GM18499 (cell line): ENCODE measurements around the gene PDPK1.
"Not testable (repeated sequence)": the region's sequence is repeated elsewhere in the genome, so short reads cannot be mapped to it uniquely, and the experiment has no call there.

Source experiments
- ATAC-seq: cut with Tn5 transposase; IDR thresholded peaks from one replicate; pipeline ENCODE4 v1.9.1; 2021; ENCODE audit warnings: moderate number of reproducible peaks; ENCODE audit not compliant: insufficient read depth, unreplicated experiment

Gene PDPK1

DNA sequence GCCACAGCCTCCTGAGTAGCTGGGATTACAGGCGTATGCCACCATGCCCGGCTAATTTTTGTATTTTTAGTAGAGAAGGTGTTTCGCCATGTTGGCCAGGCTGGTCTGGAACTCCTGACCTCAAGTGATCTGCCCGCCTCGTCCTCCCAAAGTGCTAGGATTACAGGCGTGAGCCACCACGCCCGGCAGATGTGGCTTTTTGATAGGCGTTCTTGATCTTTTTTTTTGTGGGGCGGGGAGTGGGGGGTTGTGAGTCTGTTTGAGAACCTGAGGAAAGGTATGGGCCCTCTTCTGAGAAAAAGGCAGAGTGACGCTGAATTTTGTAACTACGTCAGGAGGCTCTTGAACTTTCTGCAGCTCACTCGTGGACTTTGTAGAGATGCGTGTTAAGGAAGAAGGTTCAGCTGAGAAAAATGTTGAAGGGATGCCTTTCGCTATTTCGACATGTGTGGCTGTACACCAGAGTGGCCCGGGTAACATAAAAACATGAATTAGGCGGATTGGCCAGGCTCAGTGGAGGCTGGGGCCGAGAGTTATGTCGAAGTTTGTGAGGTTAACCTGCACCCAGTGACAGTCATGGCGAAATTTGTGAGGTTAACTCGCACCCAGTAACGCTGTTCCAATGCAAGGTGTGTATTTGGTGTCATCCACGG lies 1.5 kb downstream of the PDPK1 start:
- not testable (repeated sequence) for ATAC-seq

DNA sequence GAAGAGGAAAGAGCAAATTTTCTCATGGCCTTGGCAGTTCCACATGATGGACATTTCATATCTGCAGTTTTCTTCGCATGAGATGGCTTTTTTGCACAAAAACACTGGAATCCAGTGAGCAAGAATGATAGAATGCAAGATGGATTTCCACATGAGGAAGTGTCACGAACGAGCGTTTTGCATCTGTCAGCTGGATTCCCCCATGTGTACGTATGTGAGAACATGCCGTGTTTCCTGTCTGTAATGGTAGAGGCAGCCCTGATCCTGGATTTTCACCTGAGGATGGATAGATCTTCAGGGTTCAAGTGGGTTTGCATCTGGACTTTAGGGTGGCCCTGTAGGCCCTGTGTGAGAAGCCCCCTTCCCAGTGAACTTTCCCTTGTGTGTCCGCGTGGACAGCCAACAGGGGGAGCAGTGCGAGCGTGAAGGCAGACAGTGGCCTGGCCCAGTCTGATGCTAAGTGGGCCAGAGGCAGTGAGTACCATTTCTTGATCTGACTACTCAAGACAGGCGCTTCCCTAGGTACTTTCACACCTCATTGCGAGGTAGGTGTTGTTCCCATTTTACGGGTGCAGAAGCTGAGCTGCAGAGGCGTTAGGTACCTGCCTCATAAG lies 2.1 kb downstream of the PDPK1 start:
- not testable (repeated sequence) for ATAC-seq

DNA sequence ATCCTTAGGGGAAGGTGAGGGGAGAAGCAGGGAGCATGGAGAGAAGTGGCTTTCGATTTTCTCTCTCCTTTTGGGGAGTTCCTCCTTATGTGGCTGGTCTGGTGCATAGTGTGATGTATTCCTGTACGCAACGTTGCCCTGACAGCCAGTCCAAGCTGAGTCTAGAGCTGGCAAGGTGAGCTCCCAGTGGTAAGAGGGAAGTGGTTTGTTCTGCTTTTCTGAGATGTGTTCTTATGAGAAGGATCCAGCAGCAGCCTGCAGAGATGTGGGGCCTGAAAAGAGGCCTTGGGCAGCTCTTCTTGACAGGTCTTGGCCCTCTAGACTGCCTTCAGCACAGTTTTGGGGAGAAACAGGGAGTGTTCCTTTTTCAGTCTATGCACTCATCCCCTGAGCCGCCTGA lies 3.1 kb downstream of the PDPK1 start:
- not testable (repeated sequence) for ATAC-seq

DNA sequence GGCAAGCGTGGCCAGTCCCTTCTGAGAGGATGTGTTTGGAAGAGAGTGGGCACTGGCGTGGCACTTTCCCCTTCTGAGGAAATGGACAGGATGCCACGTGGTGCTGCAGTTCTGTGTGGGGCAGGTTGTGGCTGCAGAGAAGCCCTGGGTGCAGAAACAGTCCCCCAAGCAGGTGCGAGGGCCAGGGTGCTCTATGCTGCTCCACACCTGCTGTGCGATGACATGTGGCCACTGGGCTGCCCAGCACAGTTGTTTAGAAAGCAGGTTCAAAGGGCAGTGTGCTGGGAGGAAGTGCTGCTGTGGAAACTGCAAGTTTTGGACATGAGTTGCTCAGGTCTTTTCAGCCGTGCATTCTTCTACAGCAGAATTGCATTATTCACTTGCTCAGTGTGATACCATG lies 3.6 kb downstream of the PDPK1 start:
- ATAC-seq, result not testable (repeated sequence)

DNA sequence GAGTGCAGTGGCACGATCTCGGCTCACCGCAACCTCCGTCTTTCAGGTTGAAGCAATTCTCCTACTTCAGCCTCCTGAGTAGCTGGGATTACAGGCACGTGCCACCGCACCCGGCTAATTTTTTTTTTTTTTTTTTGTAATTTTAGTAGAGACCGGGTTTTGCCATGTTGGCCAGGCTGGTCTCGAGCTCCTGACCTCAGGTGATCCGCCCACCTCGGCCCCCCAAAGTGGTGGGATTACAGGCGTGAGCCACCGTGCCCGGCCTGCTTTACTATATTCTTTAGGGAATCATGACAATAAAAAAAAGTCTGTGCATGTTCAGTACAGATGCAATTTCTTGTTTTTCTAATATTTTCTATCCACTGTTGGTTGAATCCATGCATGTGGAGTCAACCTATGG lies 6.0 kb downstream of the PDPK1 start:
- ATAC-seq, result not testable (repeated sequence)

DNA sequence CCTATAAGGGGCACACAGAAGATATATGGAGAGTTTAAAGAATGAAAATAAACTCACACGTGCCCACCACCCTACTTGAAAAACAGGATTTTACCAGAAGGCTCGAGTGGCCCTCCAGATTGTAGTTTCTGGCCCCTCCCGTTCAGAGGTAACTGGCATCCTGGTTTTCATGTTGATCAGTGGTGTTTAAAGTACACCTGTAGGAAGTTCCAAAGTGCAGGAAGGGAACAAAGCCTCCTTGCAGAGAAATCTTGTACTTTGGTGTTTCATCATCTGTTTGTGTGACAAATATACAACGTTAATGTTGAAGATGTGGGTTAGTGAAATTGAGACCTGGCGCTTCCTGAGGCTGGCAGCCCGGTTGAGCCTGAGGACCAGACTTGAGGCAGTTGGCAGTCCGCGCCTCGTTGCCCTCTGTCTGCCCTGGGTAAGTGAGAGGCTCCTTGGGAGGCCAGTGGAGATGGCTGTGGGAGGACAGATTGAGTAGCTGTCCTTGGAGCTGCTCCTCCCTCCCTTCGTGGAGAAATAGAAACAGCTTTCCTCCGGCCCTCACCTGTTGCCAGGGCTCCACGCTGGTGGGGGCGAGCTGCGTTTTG lies 12.6 kb downstream of the PDPK1 start:
- not testable (repeated sequence) for ATAC-seq

DNA sequence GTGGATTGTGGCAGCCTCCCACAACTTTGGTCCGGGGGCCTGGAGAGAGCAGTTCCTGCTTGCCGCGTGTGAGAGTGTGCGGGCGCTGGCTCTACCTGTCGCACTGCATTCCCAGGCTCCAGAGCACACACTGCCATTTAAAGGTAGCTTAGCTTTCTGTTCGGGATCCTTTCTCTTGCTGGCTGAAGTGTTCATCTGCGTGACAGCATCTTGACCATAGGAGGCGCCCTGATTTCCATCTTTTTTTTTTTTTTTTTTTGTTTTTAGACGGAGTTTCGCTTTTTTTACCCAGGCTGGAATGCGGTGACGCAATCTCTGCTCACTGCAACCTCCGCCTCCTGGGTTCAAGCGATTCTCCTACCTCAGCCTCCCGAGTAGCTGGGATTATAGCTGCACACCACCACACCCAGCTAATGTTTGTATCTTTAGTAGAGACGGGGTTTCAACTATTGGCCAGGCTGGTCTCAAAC lies 13.6 kb downstream of the PDPK1 start:
- not testable (repeated sequence) for ATAC-seq

DNA sequence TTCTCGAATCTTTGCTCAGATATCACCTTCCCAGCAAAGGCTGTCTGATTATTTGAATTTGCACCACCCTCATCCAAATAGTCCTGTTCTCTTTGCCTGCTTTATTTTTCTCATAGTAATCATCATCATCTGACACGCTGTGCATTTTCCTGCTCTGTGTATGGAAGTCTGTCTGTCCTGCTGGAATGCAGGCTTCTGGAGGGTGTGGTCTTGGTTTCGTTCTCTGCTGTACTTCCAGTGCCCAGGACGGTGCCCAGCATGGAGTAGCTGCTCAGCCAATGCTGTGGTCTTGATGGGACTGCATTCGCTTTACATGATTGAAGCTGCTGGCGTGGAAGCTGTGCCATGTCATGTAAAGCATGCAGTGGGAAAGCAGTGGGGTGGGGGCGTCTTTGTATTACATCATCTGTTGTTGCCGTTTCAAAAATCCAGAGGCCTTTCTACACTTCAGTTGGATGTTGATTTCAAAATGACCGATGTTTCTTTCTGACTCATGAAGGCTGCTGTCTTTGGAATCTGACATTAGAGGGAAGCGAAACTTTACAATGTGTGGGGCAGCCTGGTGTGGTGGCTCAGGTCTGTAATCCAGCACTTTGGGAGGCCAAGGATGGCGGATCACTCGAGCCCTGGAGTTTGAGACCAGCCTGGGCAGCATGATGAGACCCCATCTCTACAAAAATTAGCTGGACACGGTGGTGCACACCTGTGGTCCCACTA lies 17.0 kb downstream of the PDPK1 start:
- not testable (repeated sequence) for ATAC-seq

DNA sequence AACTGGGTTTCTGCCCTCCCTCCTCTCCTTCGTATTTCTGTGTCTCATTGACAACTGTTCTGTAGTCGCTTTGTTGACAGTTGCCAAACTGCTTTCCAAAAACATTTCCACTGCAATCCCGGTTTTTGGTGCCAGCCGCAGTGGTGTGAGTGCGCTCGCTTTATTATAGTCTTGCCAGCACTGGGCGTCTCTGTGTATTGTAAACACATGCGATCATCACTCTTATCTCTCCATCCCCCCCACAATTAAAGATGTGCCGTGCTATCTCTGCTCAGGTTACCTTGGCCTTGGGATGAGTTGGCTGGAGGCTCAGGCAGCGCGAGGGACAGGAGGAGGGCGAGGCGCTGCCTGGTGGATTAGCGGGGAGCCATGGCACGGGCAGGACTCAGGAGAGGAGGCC lies 19.3 kb downstream of the PDPK1 start:
- ATAC-seq, result not testable (repeated sequence)

DNA sequence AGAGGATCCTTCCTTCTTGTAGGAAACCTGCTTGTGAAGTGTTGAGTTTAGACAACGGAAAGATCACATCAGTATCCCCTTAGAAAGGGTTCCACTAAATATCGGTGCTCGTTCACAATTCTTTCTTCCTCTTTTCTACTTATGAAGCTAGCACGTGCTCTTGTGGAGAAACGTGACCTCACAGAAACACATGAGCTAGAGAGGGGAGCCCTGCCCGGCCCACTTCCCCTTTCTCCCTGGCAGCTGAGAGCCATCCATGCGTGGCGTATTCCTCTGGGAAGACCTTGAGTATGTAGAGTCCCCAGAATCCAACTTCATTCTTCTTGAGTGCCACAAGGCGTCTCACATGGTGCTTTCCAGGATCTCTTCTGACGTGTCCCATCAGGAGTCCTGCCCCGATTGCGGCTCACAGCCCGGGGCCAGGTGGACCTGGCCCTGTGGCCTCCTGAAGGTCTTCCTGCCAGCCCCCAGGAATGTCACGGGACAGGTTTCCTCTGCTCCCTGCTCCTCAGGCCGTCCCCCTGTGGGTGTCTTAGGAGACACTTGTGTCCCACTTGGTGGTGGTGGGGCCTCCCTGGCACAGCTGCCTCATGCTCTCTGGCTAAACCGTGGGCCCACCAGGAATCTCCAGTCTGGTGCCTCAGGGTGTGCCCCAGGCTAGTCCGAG lies 22.4 kb downstream of the PDPK1 start:
- not testable (repeated sequence) for ATAC-seq

DNA sequence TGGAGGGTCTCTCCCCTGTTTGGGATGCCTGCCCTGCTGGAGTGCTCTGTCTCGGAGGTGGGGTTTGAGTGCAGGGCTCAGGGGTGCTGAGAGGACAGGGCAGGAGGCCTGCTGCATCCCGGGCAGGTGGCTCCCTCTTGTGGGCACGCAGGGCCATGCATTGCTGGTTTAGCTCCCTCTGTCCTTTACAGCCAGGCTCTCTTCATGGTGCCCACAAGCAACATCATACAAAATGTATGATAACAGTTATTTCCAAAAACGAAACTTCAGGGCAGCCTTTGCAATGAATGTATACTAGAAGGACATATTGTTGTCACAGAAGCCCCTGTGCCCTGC lies 22.9 kb downstream of the PDPK1 start:
- not testable (repeated sequence) for ATAC-seq

DNA sequence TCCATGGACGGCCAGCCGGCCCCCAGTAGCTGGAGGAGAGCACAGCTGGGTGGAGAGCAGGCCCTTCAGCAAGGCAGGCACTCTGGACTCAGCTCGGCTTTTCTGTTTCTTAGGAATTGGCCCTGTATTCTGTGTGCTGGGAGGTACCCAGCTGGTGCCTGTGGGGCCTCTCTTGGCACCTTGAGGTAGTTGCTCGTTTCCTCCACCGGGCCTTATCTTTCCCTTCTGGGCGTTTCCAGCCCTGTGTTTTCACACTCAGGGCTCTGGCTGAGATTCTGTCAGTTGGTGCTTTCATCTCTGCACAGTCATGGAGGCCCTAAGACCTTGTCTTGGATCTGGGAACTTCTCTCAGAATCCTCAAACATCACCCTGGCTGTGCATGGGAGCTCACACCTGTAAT lies 29.7 kb downstream of the PDPK1 start:
- not testable (repeated sequence) for ATAC-seq

DNA sequence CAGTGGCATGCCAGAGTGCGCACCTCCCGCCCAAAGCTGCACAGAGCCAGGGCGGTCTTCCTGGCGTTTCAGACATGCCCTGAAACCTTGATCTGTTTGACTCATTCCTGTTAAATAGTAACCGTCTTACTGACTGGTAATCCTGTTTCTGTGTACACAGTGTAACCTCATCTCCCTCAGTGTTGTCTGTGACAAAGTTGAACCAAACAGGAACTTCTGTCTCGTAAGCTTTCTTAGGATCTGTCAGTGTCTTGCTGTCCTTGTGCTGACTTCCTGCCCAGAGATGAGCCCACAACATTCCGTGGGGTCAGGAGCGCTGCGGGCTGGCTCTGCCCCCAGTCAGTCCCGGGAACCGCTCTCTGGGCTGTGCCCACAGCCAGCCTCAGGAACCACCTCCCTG lies 30.8 kb downstream of the PDPK1 start:
- not testable (repeated sequence) for ATAC-seq

DNA sequence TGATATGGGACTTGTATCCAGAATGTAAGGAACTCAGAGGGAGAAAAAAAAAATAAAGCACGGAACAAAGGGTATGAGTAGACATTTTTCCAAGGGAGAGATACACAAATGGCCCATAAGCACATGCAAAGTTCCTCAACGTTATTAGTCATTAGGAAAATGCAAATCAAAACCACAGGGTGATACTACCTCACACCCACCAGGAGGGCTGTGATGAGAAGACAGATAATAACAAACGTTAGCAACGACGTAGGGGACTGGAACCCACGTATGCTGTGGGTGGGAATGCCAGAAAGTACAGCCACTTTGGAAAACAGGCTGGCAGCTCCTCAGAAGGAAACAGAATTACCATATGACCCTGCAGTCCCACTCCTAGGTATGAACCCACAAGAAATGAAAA lies 34.9 kb downstream of the PDPK1 start:
- ATAC-seq, result not testable (repeated sequence)

DNA sequence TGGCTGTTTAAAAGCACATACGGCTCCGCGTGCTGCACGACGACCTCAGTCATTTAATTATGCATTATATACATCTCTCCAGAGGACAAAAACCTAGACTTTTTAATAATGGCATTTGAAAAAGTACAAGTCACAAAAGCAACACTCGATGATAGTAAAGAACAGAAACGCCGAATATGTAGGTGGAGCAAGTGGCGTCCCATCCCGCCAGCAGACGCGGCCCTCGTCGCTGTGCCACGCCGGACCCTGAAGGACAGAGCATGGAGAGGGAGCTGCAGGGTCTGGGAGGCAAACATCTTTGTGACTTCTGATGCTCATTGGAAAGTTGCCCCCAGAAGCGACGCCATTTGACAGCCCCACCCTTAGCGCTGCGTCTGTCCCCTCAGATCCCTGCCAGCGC lies 38.0 kb downstream of the PDPK1 start:
- not testable (repeated sequence) for ATAC-seq

DNA sequence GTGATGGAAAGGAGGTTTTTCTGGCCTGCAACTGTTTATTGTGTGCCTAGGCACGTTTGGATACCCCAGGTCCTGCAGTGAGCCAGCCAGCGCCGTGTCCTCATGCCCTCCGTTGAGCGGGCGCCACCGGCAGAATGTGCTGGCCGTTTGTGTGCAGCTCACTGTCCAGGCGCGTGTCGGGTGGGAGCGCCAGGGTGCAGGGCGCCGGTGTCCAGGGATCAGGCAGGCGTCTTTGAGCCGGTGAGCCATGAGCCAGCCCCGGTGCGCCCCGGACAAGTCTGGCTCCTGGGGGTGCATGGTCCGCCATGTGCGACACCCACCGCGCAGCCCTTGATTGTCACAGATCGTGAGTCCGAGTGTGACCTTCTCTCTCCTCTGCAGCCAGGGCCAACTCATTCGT lies 39.2 kb downstream of the PDPK1 start:
- ATAC-seq, result not testable (repeated sequence)

DNA sequence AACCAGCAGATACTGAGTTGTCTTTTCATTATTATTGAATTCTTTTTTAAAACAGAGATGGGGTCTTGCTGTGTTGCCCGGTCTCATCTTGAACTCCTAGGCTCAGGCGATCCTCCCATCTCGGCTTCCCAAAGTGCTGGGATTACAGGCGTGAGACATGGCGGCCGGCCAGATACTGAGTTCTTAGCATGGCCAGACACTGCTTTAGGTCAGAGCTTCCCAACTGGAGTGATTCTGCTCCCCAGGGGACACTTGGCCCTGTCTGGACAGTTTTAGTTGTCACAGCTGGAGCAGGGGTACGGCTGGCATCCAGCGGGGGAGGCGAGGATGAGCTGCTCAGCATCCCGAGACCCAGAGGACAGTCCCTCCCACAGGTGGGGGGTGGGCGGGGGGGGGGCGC lies 41.1 kb downstream of the PDPK1 start:
- ATAC-seq, result not testable (repeated sequence)

DNA sequence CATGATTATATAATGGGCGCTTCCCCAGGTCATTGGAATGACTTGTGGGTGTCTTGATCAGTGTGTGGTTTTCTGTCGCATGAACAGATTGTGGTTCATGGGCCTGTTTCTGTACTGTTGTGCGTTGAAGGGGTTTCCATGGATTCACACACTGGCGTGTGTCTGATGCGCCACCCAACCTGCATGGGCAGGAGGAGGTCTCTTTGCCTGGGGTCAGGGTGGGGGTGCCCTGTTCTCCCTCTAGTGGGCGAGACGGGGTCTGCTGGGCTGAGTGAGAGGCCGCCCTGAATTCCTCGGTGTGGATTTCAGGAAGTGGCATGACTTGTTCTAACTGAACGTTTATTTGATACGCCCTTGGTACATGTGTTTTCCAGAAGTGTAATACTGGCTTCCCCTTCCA lies 42.3 kb downstream of the PDPK1 start:
- ATAC-seq, result not testable (repeated sequence)

DNA sequence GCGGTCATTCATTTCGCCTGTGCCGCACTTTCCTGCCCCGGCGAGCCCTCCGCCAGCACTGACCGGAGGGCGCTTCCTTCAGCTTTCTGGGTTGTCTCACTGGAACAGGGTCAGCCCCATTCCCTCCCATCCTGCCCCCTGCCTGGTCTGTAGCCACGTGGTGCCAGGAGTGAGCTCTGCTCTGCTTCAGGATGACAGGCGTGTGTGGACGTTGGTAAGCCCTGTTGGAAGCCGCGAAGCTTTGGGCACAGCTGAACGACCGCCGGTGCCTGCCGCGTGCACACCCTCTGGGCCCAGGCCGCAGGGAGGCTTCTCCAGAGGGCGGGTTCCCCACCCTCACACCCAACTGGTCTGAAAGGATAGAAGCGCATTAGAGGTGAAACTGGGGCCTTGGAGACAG lies 43.0 kb downstream of the PDPK1 start:
- not testable (repeated sequence) for ATAC-seq
